Peyer's patch (tissue), 4 donors: ENCODE results near the gene RFX4.

Experiments
- POLR2A ChIP-seq, 2 donors: fragments of 450-650 bp; IDR thresholded peaks; one replicate each; pipeline ENCODE4 v1.5.1; 2017; ENCODE audit warnings: antibody characterized with exemption in 2 of 2, mild to moderate bottlenecking in 2 of 2, moderate library complexity in 2 of 2
- TF ChIP-seq, protein P1 (sequence below), 6 experiments: fragments of 450-650 bp in 4 of 6; fragments of 200-600 bp in 2 of 6; sonication (generic) in 1 of 6; IDR thresholded peaks; one replicate each; pipeline ENCODE4 v1.5.1; 2017 to 2019; ENCODE audit warnings: antibody characterized with exemption in 6 of 6, mild to moderate bottlenecking in 3 of 6, moderate library complexity in 1 of 6

DNA sequence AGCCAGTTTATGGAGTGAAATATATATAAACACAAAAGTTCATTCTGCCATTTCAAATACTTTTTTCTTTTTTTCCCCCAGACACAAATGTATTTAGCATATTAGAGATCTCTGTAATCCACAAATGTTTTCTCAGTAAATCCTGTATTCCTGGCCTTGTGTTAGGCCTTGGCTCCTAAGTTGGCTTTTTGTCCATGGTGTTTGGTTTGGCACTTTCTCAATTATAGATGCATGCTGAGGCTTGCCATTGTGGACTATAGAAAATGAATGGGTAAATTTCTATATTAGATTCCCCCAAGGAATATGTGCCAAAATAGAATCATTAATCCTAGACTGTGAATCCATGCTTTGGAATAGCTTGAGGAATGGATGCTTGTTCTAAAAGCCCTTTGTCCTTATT, 208.7 kb downstream of the RFX4 start:
- TF ChIP-seq, protein P1, sequence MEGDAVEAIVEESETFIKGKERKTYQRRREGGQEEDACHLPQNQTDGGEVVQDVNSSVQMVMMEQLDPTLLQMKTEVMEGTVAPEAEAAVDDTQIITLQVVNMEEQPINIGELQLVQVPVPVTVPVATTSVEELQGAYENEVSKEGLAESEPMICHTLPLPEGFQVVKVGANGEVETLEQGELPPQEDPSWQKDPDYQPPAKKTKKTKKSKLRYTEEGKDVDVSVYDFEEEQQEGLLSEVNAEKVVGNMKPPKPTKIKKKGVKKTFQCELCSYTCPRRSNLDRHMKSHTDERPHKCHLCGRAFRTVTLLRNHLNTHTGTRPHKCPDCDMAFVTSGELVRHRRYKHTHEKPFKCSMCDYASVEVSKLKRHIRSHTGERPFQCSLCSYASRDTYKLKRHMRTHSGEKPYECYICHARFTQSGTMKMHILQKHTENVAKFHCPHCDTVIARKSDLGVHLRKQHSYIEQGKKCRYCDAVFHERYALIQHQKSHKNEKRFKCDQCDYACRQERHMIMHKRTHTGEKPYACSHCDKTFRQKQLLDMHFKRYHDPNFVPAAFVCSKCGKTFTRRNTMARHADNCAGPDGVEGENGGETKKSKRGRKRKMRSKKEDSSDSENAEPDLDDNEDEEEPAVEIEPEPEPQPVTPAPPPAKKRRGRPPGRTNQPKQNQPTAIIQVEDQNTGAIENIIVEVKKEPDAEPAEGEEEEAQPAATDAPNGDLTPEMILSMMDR (IDR thresholded peaks at IDR 0.05), result no peak
- TF ChIP-seq POLR2A (IDR thresholded peaks at IDR 0.05), result no peak
